ENCODE measurements around the gene IMP3.
A peak's percentile ranks its signal among the peaks of the same experiment; 100 is the strongest.

IMP3 gene

GRCh38 chr15:75672646-75673425, 32.8 kb upstream of the IMP3 start:
- DNase-seq = no peak

- no peak for DNase-seq
These were observed 31.9 kb upstream of the IMP3 start for GRCh38 chr15:75671730-75672602.

GRCh38 chr15:75669879-75670212, 29.8 kb upstream of the IMP3 start:
- DNase-seq = no peak

GRCh38 chr15:75669191-75669878, 29.3 kb upstream of the IMP3 start:
- DNase-seq = no peak

- no peak for DNase-seq
These were observed 26.9 kb upstream of the IMP3 start for GRCh38 chr15:75666823-75667501.

DNA sequence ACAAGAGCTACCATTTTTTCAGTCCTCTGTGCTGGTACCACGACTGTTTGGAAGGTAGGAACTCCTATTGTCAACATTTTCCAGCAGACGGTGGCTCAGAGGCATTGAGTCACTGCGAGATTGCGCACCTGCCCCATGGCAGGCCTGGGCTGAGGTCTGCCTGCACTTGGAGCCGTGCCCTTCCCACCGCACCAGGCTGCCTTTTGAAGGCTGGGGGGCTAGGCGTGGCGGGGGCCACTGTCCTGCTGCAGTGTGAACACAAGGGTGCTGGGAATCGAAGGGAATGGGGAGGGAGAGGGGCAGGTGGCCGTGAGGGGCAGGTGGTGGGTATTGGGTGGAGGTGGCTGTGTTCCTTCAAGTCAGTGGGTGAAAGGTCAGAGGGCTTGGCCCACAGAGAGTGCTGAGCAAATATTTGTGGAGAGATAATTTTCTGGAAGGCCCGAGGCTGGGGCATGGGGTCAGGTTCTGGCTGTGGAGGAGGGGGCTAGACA, 24.0 kb upstream of the IMP3 start:
- no peak for DNase-seq

DNA sequence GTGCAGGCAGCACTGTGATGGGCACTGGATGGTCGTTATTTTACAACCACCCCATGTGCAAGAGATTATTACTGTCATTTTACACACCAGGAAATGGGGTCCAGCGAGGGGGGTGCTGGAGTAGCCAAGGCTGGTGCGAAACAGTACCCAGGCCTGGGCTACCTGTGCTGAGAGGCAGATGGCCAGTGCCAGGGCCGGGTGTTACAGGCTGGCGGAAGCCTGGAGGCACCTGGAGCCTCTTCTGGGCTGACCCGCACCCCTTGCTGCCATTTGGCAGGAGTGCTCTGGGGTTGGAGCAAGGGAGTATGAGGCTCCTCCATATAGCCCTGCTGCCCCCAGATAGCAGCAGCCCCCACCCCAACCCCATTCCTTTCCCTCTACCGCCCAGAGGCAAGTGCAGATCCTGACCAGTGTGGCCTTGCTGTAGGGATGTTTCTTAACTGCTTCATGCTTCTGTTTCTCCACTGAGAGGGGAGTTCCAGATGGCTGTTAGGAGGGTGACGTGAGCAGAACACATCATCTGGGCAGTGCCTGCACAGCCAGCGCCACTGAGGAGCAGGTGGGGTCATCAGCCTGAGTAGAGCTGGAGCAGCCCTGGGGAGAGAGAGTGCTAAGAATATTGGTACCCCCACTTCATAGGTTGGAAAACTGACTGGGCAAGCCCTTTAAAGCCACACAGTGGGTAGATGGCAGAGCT, 22.9 kb upstream of the IMP3 start:
- DNase-seq = no peak

GRCh38 chr15:75661756-75662140, 21.7 kb upstream of the IMP3 start:
- no peak for DNase-seq

GRCh38 chr15:75661100-75661755, 21.2 kb upstream of the IMP3 start:
- no peak for DNase-seq

DNA sequence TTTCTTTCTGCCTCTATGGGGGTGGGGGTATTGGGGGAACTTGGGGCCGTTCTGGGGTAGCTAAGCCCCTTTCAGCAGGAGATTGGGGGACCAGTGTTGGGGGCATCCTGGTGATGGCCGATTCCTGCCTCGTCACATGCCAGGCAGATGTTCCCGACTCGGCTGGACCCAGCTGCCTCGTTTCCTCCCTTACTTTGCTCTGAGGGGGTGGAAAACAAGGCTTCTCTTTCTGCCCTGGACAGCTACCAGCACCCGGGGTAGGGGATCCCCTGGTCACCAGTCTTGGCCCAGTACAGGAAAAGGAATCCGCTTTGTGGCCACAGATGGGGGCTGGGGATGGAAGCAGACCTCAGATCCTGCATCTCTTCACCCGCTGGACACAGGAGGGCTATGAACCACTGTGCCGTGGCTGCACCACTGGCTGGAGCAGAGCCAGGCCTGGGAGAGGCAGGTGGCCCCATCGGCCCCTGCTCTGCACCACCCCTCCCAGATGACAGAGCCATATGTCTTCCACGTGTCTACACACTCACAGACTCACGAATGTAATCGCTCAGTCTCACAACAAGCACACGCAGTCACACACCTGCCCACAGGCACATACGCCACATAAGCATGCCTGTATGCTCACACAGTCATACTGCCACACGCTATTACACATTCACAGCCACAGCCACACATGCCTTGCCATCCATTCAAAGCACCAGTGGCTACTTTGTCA, 20.1 kb upstream of the IMP3 start:
- DNase-seq = peak; percentile 55

- DNase-seq = no peak
These were observed 19.2 kb upstream of the IMP3 start for GRCh38 chr15:75659141-75659771.

DNA sequence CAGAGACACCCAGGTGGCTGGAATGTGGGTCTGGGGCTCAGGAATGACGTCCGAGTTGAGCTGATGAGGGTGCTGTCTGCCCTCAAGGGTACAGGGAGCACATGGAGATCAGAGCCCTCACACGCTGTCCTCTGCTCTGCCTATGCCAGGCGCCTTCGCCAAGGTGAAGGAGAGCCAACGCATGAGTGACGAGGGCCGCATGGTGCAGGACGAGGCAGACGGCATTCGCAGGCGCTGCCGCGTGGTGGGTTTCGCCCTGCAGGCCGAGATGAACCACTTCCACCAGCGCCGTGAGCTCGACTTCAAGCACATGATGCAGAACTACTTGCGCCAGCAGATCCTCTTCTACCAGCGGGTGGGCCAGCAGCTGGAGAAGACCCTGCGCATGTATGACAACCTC, 16.8 kb upstream of the IMP3 start:
- DNase-seq = no peak

DNA sequence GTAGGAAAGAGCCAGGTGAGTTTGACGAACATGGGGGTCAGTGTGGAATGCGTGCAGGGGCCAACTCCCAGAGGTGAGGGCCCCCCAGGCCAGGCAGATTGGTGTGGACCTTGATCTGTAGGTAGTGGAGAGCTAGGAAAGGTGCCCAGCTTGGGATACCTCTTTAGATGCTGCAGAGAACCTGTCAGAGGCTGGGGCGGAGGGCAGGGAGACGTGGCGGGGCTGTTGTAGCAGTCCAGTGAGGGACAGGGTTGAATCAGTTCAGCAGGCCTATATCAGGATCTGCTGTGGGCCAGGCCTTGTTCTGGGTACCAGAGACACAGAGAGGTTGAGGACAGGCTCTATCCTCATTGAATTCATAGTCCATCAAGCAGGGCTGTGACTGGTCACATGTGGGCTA, 16.3 kb upstream of the IMP3 start:
- DNase-seq = no peak

GRCh38 chr15:75655931-75656330, 15.9 kb upstream of the IMP3 start:
- peak; percentile 56 for DNase-seq

DNA sequence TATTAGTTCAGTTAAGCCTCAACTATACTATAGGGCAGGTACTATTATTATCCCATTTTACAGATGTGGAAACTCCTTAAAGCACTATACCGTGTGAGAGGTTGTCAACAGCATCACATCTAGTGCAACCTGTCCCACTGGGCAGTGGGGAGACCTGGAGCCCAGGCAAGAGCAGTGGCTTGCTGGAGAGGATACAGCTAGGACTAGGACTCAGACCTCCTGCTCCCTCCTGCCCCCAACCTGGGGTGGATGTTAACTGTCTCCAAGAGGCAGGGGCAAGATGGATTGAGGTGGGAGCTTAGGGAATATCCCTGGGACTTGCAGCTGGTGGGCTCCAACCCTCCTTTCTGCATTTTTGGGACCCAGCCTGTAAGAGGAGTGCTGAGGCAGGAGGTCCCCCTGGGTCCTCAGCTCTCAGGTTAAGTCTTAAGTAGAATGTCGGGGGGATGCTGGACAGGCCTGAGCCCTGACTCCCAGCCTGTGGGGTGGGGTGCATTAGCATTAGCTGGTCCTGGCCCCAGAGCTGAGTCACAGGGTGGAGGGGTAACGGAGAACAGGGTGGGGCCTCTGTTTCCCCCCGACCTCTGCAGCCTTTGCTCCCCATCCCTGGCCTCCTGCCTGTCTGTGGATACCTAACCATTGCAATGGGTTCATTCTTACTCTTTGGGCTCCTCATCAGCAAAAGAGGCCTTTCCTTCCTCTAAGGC, 14.3 kb upstream of the IMP3 start:
- DNase-seq = no peak

- no peak for DNase-seq
These were observed 13.4 kb upstream of the IMP3 start for GRCh38 chr15:75653347-75653913.

DNA sequence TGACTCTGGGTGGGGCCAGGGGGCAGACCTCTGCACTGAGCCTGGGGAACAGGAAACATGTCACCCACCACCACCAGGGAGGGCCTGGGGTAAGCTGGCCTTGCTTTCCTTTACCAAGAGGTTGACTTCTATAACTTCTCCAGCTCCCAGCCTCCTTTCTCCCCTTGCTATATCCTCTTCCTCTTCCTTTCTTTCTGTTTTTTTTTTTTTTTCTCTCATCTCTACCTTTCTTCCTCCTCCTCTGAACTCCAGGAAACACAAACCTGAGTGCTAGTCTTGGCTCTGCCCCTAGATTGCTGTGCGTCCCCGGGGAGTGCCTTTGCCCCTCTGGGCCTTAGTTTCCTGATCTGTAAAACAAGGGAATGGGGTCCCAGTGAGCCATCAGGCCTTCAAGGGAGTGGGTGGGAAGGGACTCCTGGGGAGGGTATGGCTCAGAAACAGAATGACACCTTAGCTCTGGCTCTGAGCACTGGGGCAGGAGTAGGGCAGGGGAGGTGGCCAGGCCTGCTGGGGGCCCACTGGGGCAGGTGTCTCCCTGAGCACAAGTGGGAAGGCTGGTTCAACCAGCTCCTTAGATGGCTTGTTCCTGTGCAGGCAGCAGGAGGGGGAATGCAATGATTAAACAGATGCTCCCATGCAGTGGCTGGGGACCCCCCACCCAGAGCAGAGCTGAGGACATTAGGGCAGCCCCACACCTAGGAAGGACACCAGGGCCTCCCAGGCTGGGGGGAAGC, 12.0 kb upstream of the IMP3 start:
- no peak for DNase-seq

GRCh38 chr15:75650908-75651809, 11.1 kb upstream of the IMP3 start:
- DNase-seq = no peak
